Liver (tissue), 9 donors: ENCODE results near the gene NOL9. TPM values are rescaled to one million over a fixed set of nuclear protein-coding genes. Genes with fewer than 3 reads are reported as not detected.

Experiments
- DNase-seq: peaks from one replicate; pipeline ENCODE4 v3.0.0-alpha.2; 2017; ENCODE audit warnings: low spot score
- H3K27ac ChIP-seq, 2 donors: one replicate each; pipeline ENCODE4 v1.7.0; 2013; ENCODE audit warnings: inconsistent platforms in 2 of 2, low read length in 2 of 2, control low read depth in 1 of 2, low read depth in 1 of 2, mild to moderate bottlenecking in 1 of 2
- H3K27me3 ChIP-seq, 4 donors: one replicate each; pipeline versions ENCODE4 v1.6.1 to v1.7.0; 2013; ENCODE audit warnings: low read length in 3 of 4, inconsistent platforms in 1 of 4, mild to moderate bottlenecking in 1 of 4, moderate library complexity in 1 of 4; ENCODE audit not compliant: control insufficient read depth in 4 of 4, insufficient read depth in 4 of 4
- H3K36me3 ChIP-seq, 4 donors: one replicate each; pipeline versions ENCODE4 v1.6.1 to v1.7.0; 2013; ENCODE audit warnings: low read length in 3 of 4, mild to moderate bottlenecking in 3 of 4, low read depth in 1 of 4, moderate library complexity in 1 of 4; ENCODE audit not compliant: control insufficient read depth in 4 of 4, insufficient read depth in 3 of 4
- H3K4me1 ChIP-seq, 4 donors: one replicate each; pipeline versions ENCODE4 v1.6.1 to v1.7.0; 2013; ENCODE audit warnings: low read length in 3 of 4, mild to moderate bottlenecking in 3 of 4, moderate library complexity in 1 of 4; ENCODE audit not compliant: control insufficient read depth in 4 of 4, insufficient read depth in 4 of 4
- H3K4me3 ChIP-seq, 3 donors: one replicate each; pipeline versions ENCODE4 v1.6.1 to v1.7.0; 2013; ENCODE audit warnings: low read length in 3 of 3, control low read depth in 1 of 3, low read depth in 1 of 3, mild to moderate bottlenecking in 1 of 3
- H3K9ac ChIP-seq, 2 donors: one replicate each; pipeline ENCODE4 v1.7.0; 2013; ENCODE audit warnings: low read length in 2 of 2, mild to moderate bottlenecking in 2 of 2, moderate library complexity in 2 of 2, control low read depth in 1 of 2, low read depth in 1 of 2
- H3K9me3 ChIP-seq, 4 donors: one replicate each; pipeline versions ENCODE4 v1.6.1 to v1.7.0; 2013; ENCODE audit warnings: low read length in 3 of 4; ENCODE audit not compliant: control insufficient read depth in 4 of 4
- FOXA1 ChIP-seq: IDR thresholded peaks from 2 replicates; pipeline ENCODE4 v1.6.1; 2016; ENCODE audit warnings: antibody characterized with exemption
- HNF4G ChIP-seq: IDR thresholded peaks from 2 replicates; pipeline ENCODE4 v1.6.1; 2016; ENCODE audit warnings: antibody characterized with exemption
- JUND ChIP-seq, 2 donors: IDR thresholded peaks; 2 replicates each; pipeline ENCODE4 v1.6.1; 2016; ENCODE audit warnings: antibody characterized with exemption in 2 of 2
- RAD21 ChIP-seq, 2 donors: IDR thresholded peaks; 2 replicates each; pipeline ENCODE4 v1.6.1; 2016; ENCODE audit warnings: antibody characterized with exemption in 2 of 2, mild to moderate bottlenecking in 2 of 2
- REST ChIP-seq: IDR thresholded peaks from 2 replicates; pipeline ENCODE4 v1.6.1; 2016; ENCODE audit warnings: antibody characterized with exemption, mild to moderate bottlenecking
- TAF1 ChIP-seq: conservative IDR thresholded peaks from 2 replicates; pipeline ENCODE4 v1.6.1; 2016; ENCODE audit warnings: antibody characterized with exemption, mild to moderate bottlenecking
- YY1 ChIP-seq: IDR thresholded peaks from 2 replicates; pipeline ENCODE4 v1.6.1; 2016; ENCODE audit warnings: antibody characterized with exemption, mild to moderate bottlenecking
- WGBS: extraction: QIAGEN DNeasy Blood & Tissue Kit; methylation state at CpG from one replicate; pipeline ENCODE4 v1.1.7; 2013; 5-methylcytosine and 5-hydroxymethylcytosine counted together
- polyA plus RNA-seq, 2 donors: library from polyadenylated mRNA; stranded (reverse) in 1 of 2; unstranded in 1 of 2; fragments of 200-250 nt in 1 of 2; fragments of >200 nt in 1 of 2; fragmentation: Nextera tagmentation in 1 of 2; extraction: Ambion mirVana in 1 of 2; gene quantifications; one replicate each; pipeline versions ENCODE4 v1.2.1 to v1.2.3, GENCODE V29; 2013 to 2015
- total RNA-seq, 2 donors: library from RNA; depleted of rRNA; stranded (reverse); fragments of >200 nt; gene quantifications; one replicate each; pipeline ENCODE4 v1.2.3, GENCODE V29; 2014
- TF ChIP-seq, protein P1 (sequence below): IDR thresholded peaks from 2 replicates; pipeline ENCODE4 v1.6.1; 2016; ENCODE audit warnings: antibody characterized with exemption
- donor health status: healthy.
- donor health status: healthy.
- donor health status: healthy.
- donor health status: healthy.
- donor health status: healthy.

NOL9 gene
- total and polyA plus RNA-seq, 4 donors, result 2.1 to 15.1 (median 9.4) TPM

DNA sequence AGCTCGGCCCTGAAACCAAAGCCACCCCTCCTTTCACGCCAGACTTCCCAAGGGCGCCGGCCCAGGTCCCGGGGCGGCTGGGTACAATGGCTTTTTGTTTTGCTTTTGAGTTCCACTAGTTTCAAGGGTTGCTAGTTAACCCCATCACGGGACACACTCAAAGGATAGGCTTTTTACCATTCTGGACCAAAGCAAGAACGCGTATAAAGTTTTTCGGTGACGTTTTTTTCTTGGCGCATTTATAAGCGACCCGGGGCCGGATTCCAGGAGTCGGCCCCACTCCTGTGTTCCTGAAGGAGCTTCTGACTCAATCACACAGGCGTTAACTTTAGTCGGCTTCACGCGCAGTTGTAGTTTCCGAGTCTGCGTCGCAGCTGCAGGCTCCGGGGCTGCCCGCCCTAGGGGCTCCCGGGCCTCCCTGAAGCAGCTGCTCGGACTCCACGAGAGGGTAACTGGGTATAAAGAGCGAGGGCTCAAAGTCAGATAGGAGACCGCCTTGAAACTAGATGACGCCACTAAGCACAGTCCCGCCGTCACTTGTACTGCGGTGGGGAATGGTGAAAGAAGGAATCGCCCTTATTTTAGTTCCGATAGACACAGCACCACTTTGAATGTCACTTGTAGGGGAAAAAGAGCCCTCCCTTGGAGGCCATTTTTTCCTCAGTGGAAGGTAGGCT, 49.1 kb upstream of the NOL9 start:
- Histone ChIP-seq H3K9me3 (no peaks in the 10 kb centered on the region), H3K27me3 (no peaks in the 10 kb centered on the region), H3K36me3 (peaks cover 0 to 5% (median 2%) of the 10 kb centered on the region in 4 donors), H3K27ac (peak overlapping the region; percentile 98 to 100), H3K4me1 (peaks cover 11 to 44% (median 33%) of the 10 kb centered on the region in 4 donors), H3K9ac (peak overlapping the region; percentile 99), H3K4me3 (peak overlapping the region; percentile 62 to 73 (median 73))
- TF ChIP-seq, protein P1, sequence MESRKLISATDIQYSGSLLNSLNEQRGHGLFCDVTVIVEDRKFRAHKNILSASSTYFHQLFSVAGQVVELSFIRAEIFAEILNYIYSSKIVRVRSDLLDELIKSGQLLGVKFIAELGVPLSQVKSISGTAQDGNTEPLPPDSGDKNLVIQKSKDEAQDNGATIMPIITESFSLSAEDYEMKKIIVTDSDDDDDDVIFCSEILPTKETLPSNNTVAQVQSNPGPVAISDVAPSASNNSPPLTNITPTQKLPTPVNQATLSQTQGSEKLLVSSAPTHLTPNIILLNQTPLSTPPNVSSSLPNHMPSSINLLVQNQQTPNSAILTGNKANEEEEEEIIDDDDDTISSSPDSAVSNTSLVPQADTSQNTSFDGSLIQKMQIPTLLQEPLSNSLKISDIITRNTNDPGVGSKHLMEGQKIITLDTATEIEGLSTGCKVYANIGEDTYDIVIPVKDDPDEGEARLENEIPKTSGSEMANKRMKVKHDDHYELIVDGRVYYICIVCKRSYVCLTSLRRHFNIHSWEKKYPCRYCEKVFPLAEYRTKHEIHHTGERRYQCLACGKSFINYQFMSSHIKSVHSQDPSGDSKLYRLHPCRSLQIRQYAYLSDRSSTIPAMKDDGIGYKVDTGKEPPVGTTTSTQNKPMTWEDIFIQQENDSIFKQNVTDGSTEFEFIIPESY, result no peak
- peak; percentile 42 for TF ChIP-seq TAF1
- under 1% methylated on average over 36 of the region's 36 CpGs for WGBS
- DNase-seq, result peak; percentile 72

GRCh38 chr1:6602669-6603237, 48.4 kb upstream of the NOL9 start, which contains the start of gene KLHL21:
Gene KLHL21 (minus strand): TSS chr1:6602869. CDS start chr1:6602817, 52 bp downstream.
- H3K27me3 ChIP-seq, result no peaks in the 10 kb centered on the region
- H3K4me1 ChIP-seq, result peaks cover 11 to 48% (median 35%) of the 10 kb centered on the region in 4 donors
- TF ChIP-seq REST (peak; percentile 60), HNF4G (no peak), FOXA1 (no peak), YY1 (peak; percentile 20), JUND (IDR thresholded peaks at IDR 0.05) (no peak), RAD21 (IDR thresholded peaks at IDR 0.05) (no peak)
- TF ChIP-seq, protein P1, result no peak

More at GRCh38 chr1:6602669-6603237, 48.4 kb upstream of the NOL9 start, which contains the start of gene KLHL21:
- WGBS, result under 1% methylated on average over 84 of the region's 84 CpGs
- peak; percentile 86 for DNase-seq
- H3K9me3 ChIP-seq, result no peaks in the 10 kb centered on the region
- peaks cover 1 to 5% (median 3%) of the 10 kb centered on the region in 4 donors for H3K36me3 ChIP-seq
- peak within 1 kb of the TSS; percentile 99 for H3K9ac ChIP-seq
- H3K4me3 ChIP-seq, result peak within 1 kb of the TSS; percentile 73 to 82 (median 78)
- H3K27ac ChIP-seq, result peak within 1 kb of the TSS; percentile 98 to 100
